SK-N-SH (cell line): ENCODE measurements around the gene CACFD1. TPM values are rescaled to one million over a fixed set of nuclear protein-coding genes. Genes with fewer than 3 reads are reported as not detected.

Experiments
- CTCF ChIA-PET: fragments of 300-600, 350-600 bp; formaldehyde crosslinking; extraction: SDS; loops from one replicate; lab custom pipeline; 2021; lab: Yijun Ruan, JAX
- POLR2A ChIA-PET: fragments of 350-600 bp; sonication (Branson Sonifier 250); formaldehyde crosslinking; extraction: SDS; loops from one replicate; lab custom pipeline; 2020; ENCODE audit warnings: antibody characterized with exemption, inconsistent platforms; lab: Yijun Ruan, JAX
- DNase-seq: peaks from one replicate; pipeline ENCODE4 v3.0.0; 2012
- H2AFZ ChIP-seq: fragments of 200-600 bp; sonication (generic); 2 replicates; pipeline ENCODE4 v1.8.1; 2016; ENCODE audit warnings: antibody characterized with exemption, mild to moderate bottlenecking, low read depth
- H3F3A ChIP-seq: fragments of 200-600 bp; sonication (generic); replicated peaks from 2 replicates; pipeline ENCODE3; 2016; ENCODE audit warnings: antibody characterized with exemption, mild to moderate bottlenecking; ENCODE audit not compliant: insufficient read depth
- H3K27ac ChIP-seq, 2 experiments: fragments of 200-500 bp in 1 of 2; fragments of 200-600 bp in 1 of 2; sonication (Bioruptor generic) in 1 of 2; sonication (generic), shearing (Covaris generic) in 1 of 2; 2 replicates each; pipeline versions ENCODE4 v1.5.1 to v1.6.1; 2014 to 2016; ENCODE audit warnings: low read depth in 2 of 2, inconsistent platforms in 1 of 2, low read length in 1 of 2, mild to moderate bottlenecking in 1 of 2, mixed read lengths in 1 of 2
- H3K27me3 ChIP-seq: fragments of 200-600 bp; sonication (generic), shearing (Covaris generic); 2 replicates; pipeline ENCODE4 v1.6.1; 2016; ENCODE audit warnings: mixed run types; ENCODE audit not compliant: insufficient read depth
- H3K36me3 ChIP-seq, 2 experiments: fragments of 200-500 bp in 1 of 2; fragments of 200-600 bp in 1 of 2; sonication (Bioruptor generic) in 1 of 2; sonication (generic) in 1 of 2; replicated peaks in 1 of 2; 2 replicates each; pipeline versions ENCODE3 to v1.5.1; 2014 to 2016; ENCODE audit warnings: low read length in 1 of 2, mild to moderate bottlenecking in 1 of 2; ENCODE audit not compliant: insufficient read depth in 2 of 2, control insufficient read depth in 1 of 2
- H3K4me1 ChIP-seq, 2 experiments: fragments of 200-500 bp in 1 of 2; fragments of 200-600 bp in 1 of 2; sonication (Bioruptor generic) in 1 of 2; sonication (generic), shearing (Covaris generic) in 1 of 2; 2 replicates each; pipeline versions ENCODE4 v1.5.1 to v1.6.1; 2014 to 2016; ENCODE audit warnings: low read depth in 1 of 2, low read length in 1 of 2, mixed run types in 1 of 2; ENCODE audit not compliant: insufficient read depth in 2 of 2, control insufficient read depth in 1 of 2
- H3K4me2 ChIP-seq: fragments of 200-600 bp; sonication (generic), shearing (Covaris generic); 2 replicates; pipeline ENCODE4 v1.6.1; 2017; ENCODE audit warnings: mixed run types
- H3K4me3 ChIP-seq, 2 experiments: fragments of 200-500 bp in 1 of 2; fragments of 200-600 bp in 1 of 2; sonication (Bioruptor generic) in 1 of 2; sonication (generic), shearing (Covaris generic) in 1 of 2; 2 replicates each; pipeline versions ENCODE4 v1.5.1 to v1.8.1; 2014 to 2016; ENCODE audit warnings: low read depth in 2 of 2, inconsistent platforms in 1 of 2, low read length in 1 of 2, mild to moderate bottlenecking in 1 of 2, mixed read lengths in 1 of 2, moderate library complexity in 1 of 2
- H3K79me2 ChIP-seq: fragments of 200-600 bp; sonication (generic); 2 replicates; pipeline ENCODE4 v1.8.1; 2017; ENCODE audit warnings: mild to moderate bottlenecking; ENCODE audit not compliant: insufficient read depth
- H3K9ac ChIP-seq: fragments of 200-600 bp; sonication (generic); 2 replicates; pipeline ENCODE4 v1.6.1; 2017; ENCODE audit warnings: mixed run types
- H3K9me2 ChIP-seq: fragments of 200-600 bp; sonication (generic); 2 replicates; pipeline ENCODE4 v1.6.1; 2017; ENCODE audit warnings: mixed run types
- H3K9me3 ChIP-seq: fragments of 200-600 bp; sonication (generic); 2 replicates; pipeline ENCODE4 v1.6.1; 2017; ENCODE audit warnings: mixed run types, mild to moderate bottlenecking, moderate library complexity
- H4K20me1 ChIP-seq: fragments of 200-600 bp; sonication (generic); 2 replicates; pipeline ENCODE4 v1.6.1; 2017; ENCODE audit warnings: mild to moderate bottlenecking, mixed run types; ENCODE audit not compliant: insufficient read depth
- CHD2 ChIP-seq: fragments of 150-350 bp; IDR thresholded peaks from 2 replicates; pipeline ENCODE4 v1.6.1; 2018; ENCODE audit warnings: low read length; ENCODE audit not compliant: partially characterized antibody
- CTCF ChIP-seq: fragments of 200-600 bp; sonication (generic); IDR thresholded peaks from 2 replicates; pipeline ENCODE4 v1.6.1; 2017; ENCODE audit warnings: antibody characterized with exemption, mild to moderate bottlenecking, moderate library complexity
- ELF1 ChIP-seq: IDR thresholded peaks from 2 replicates; pipeline ENCODE4 v1.4.0; 2012
- FOXJ3 ChIP-seq: sonication (generic); formaldehyde crosslinking; IDR thresholded peaks from 2 replicates; pipeline ENCODE4 v1.5.1; 2020; ENCODE audit warnings: mild to moderate bottlenecking, missing genetic modification reagents
- FOXM1 ChIP-seq: IDR thresholded peaks from 2 replicates; pipeline ENCODE4 v1.4.0; 2012; ENCODE audit warnings: low read depth, mild to moderate bottlenecking
- GABPA ChIP-seq: IDR thresholded peaks from 2 replicates; pipeline ENCODE4 v1.4.0; 2012; ENCODE audit warnings: low read depth, mild to moderate bottlenecking
- IRF3 ChIP-seq: fragments of 150-350 bp; IDR thresholded peaks from 2 replicates; pipeline ENCODE4 v1.6.1; 2016; ENCODE audit warnings: mild to moderate bottlenecking, low read depth, low read length
- JUND ChIP-seq: IDR thresholded peaks from 2 replicates; pipeline ENCODE4 v1.4.0; 2012
- NFIC ChIP-seq: IDR thresholded peaks from 2 replicates; pipeline ENCODE4 v1.4.0; 2012; ENCODE audit warnings: borderline replicate concordance
- NRF1 ChIP-seq: IDR thresholded peaks from 2 replicates; pipeline ENCODE4 v1.6.1; 2012; ENCODE audit warnings: low read depth, mild to moderate bottlenecking, low read length
- PBX3 ChIP-seq: IDR thresholded peaks from 2 replicates; pipeline ENCODE4; 2012
- RCOR1 ChIP-seq: fragments of 150-350 bp; IDR thresholded peaks from 2 replicates; pipeline ENCODE4 v1.6.1; 2017; ENCODE audit warnings: antibody characterized with exemption, low read length
- REST ChIP-seq: IDR thresholded peaks from 2 replicates; pipeline ENCODE4 v1.6.1; 2012; ENCODE audit warnings: mild to moderate bottlenecking, low read depth, low read length, moderate library complexity
- SIN3A ChIP-seq: IDR thresholded peaks from 2 replicates; pipeline ENCODE4 v1.6.1; 2012; ENCODE audit warnings: low read depth, mild to moderate bottlenecking, low read length, moderate library complexity, borderline replicate concordance
- TCF12 ChIP-seq: IDR thresholded peaks from 2 replicates; pipeline ENCODE4 v1.4.0; 2012
- USF1 ChIP-seq: IDR thresholded peaks from 2 replicates; pipeline ENCODE4 v1.4.0; 2012; ENCODE audit warnings: low read depth, borderline replicate concordance
- ZBTB33 ChIP-seq: IDR thresholded peaks from 2 replicates; pipeline ENCODE4 v1.4.0; 2012; ENCODE audit warnings: low read depth, borderline replicate concordance
- WGBS: methylation state at CpG from one replicate; pipeline ENCODE4 v1.1.6; 2017; ENCODE audit warnings: low lambda C conversion rate; 5-methylcytosine and 5-hydroxymethylcytosine counted together
- polyA plus RNA-seq, 3 experiments: library from polyadenylated mRNA; depleted of rRNA; stranded (reverse); fragments of >200 nt; gene quantifications; 2 replicates each; pipeline ENCODE4 v1.2.3, GENCODE V29; 2012

Gene CACFD1
- polyA plus RNA-seq, 1 of the 3 experiments (the other 2 are of a cell fraction) = 16.8 TPM

- TF ChIP-seq IRF3 (0 out of 2 replicates have a peak, but pooled peaks have one; percentile 17), RCOR1 (peak; percentile 60), NRF1 (peak; percentile 64), PBX3 (peak; percentile 34), FOXJ3 (CRISPR knock-in tag) (peak; percentile 66; the same call in 1 of the 2 replicates), NFIC (no peak), REST (0 out of 2 replicates have a peak, but pooled peaks have one; percentile 40), JUND (no peak)
Measured at GRCh38 chr9:133417541-133418461, 42.0 kb upstream of the CACFD1 start, which contains the start of gene REXO4 (continued).

GRCh38 chr9:133419005-133419404, 40.8 kb upstream of the CACFD1 start:
- Histone ChIP-seq H3K4me3 (peak overlapping the region; percentile 86 to 94), H3K27me3 (no peaks in the 10 kb centered on the region), H3K9ac (peak overlapping the region; percentile 77; the same call in 1 of the 2 replicates), H3K79me2 (peaks cover 37% of the 10 kb centered on the region), H4K20me1 (0 out of 2 replicates have a peak, but pooled peaks cover 5% of the 10 kb centered on the region), H3K9me2 (no peaks in the 10 kb centered on the region), H3K4me2 (peak overlapping the region; percentile 89), H3K9me3 (no peaks in the 10 kb centered on the region), H3F3A (no peaks in the 10 kb centered on the region), H2AFZ (no peak overlapping the region; the same call in 1 of the 2 replicates), H3K27ac (no peak overlapping the region), H3K36me3 (peaks cover 5 to 17% of the 10 kb centered on the region in 2 experiments), H3K4me1 (peaks cover 4 to 10% of the 10 kb centered on the region in 2 experiments; a peak in 2 of 4 replicates)
- DNase-seq = no peak
- CTCF ChIA-PET = no interaction called here
- POLR2A ChIA-PET = interaction anchor here (0.9 kb wide), 1 partner anchor 41 kb away, joined by 3 read pairs; the partner anchor contains the start of gene CACFD1
- WGBS = 77% methylated on average over 13 of the region's 13 CpGs
- TF ChIP-seq CTCF (no peak), SIN3A (no peak), ELF1 (no peak), CHD2 (no peak), JUND (no peak), FOXM1 (no peak), GABPA (no peak), TCF12 (no peak), IRF3 (no peak), NRF1 (no peak), ZBTB33 (no peak), USF1 (no peak)
